Panc1 (cell line): Measurements from ENCODE around the gene DOCK4. TPM values are rescaled to one million over a fixed set of nuclear protein-coding genes. Genes with fewer than 3 reads are reported as not detected.

Experiments
- ATAC-seq: fragments of 200-7000 bp; cut with Tn5 transposase; 2 replicates; pipeline ENCODE4 v1.9.1; 2020; ENCODE audit warnings: mild to moderate bottlenecking, moderate library complexity
- BruUV-seq: library from RNA; stranded (reverse); fragments of 400-500 nt; replicated peaks from 2 replicates; lab custom pipeline; 2021; lab: Mats Ljungman, UMichigan
- CTCF ChIA-PET: fragments of 300-600 bp; sonication (Branson Sonifier 250); formaldehyde crosslinking; loops from one replicate; lab custom pipeline; 2022; ENCODE audit warnings: antibody characterized with exemption; lab: Charles Lee
- POLR2A ChIA-PET: fragments of 300-600 bp; sonication (Branson Sonifier 250); formaldehyde crosslinking; loops from one replicate; lab custom pipeline; 2022; ENCODE audit warnings: antibody characterized with exemption; lab: Charles Lee
- DNase-seq: peaks from one replicate; pipeline ENCODE4 v3.0.0-alpha.2; 2010; ENCODE audit warnings: low read depth, low spot score
- H3K27ac ChIP-seq: 2 replicates; pipeline ENCODE4 v1.5.1; 2011; ENCODE audit warnings: mild to moderate bottlenecking, low read length, inconsistent platforms
- H3K27me3 ChIP-seq: fragments of 200-500 bp; sonication (Bioruptor generic); 2 replicates; pipeline ENCODE4 v1.6.0; 2014; ENCODE audit warnings: low read length, inconsistent platforms; ENCODE audit not compliant: control insufficient read depth, insufficient read depth
- H3K36me3 ChIP-seq: fragments of 200-500 bp; sonication (Bioruptor generic); 2 replicates; pipeline ENCODE4 v1.5.1; 2014; ENCODE audit warnings: inconsistent platforms, mild to moderate bottlenecking, low read length, moderate library complexity; ENCODE audit not compliant: control insufficient read depth, insufficient read depth
- H3K4me1 ChIP-seq: 2 replicates; pipeline ENCODE4 v1.5.1; 2011; ENCODE audit warnings: inconsistent platforms, mild to moderate bottlenecking, low read length, moderate library complexity; ENCODE audit not compliant: control insufficient read depth, insufficient read depth
- H3K4me3 ChIP-seq, 2 experiments: 2 replicates each; pipeline ENCODE4 v1.5.1; 2011 to 2012; ENCODE audit warnings: low read depth in 2 of 2, low read length in 2 of 2, mild to moderate bottlenecking in 2 of 2, inconsistent platforms in 1 of 2, moderate library complexity in 1 of 2
- H3K9me3 ChIP-seq: fragments of 200-500 bp; sonication (Bioruptor generic); 2 replicates; pipeline ENCODE4 v1.5.1; 2014; ENCODE audit warnings: low read depth, mild to moderate bottlenecking, inconsistent platforms, low read length, moderate library complexity; ENCODE audit not compliant: control insufficient read depth, insufficient read depth
- POLR2AphosphoS5 ChIP-seq: IDR thresholded peaks from 2 replicates; pipeline ENCODE4 v1.6.1; 2012; ENCODE audit warnings: mild to moderate bottlenecking, low read depth, low read length, moderate library complexity
- SIN3A ChIP-seq: IDR thresholded peaks from 2 replicates; pipeline ENCODE4 v1.6.1; 2012; ENCODE audit warnings: low read depth, mild to moderate bottlenecking, low read length, moderate library complexity, borderline replicate concordance; ENCODE audit not compliant: insufficient read depth
- TCF7L2 ChIP-seq: IDR thresholded peaks from 2 replicates; pipeline ENCODE4 v1.6.1; 2011; ENCODE audit warnings: mild to moderate bottlenecking, low read depth, low read length, inconsistent platforms
- in situ Hi-C: cut with HindIII; loops from 2 replicates; pipeline ENCODE4 v1.10.0; 2016; ENCODE audit warnings: low sequenced_read_pairs, low pct_unique_long_range_greater_than_20kb
- intact Hi-C: fragments of 100-400 bp; cut with micrococcal nuclease; formaldehyde crosslinking; loops from one replicate; pipeline ENCODE4 v1.10.0; 2022; ENCODE audit not compliant: unreplicated experiment
- total RNA-seq: library from RNA; stranded (reverse); gene quantifications from one replicate; pipeline ENCODE4 v1.2.1, GENCODE V29; 2021; ENCODE audit not compliant: unreplicated experiment
- TF ChIP-seq, protein P1 (sequence below): fragments of 450-650 bp; IDR thresholded peaks from 2 replicates; pipeline ENCODE4 v1.5.1; 2017; ENCODE audit warnings: mild to moderate bottlenecking
- TF ChIP-seq, protein P2 (sequence below), 2 experiments: IDR thresholded peaks; 2 replicates each; pipeline ENCODE4 v1.6.1; 2011 to 2012; ENCODE audit warnings: low read depth in 2 of 2, control low read depth in 1 of 2, low read length in 1 of 2, mild to moderate bottlenecking in 1 of 2, moderate library complexity in 1 of 2; ENCODE audit not compliant: insufficient read depth in 1 of 2

DOCK4 gene
- total RNA-seq, 1 experiment from 2014 or later = 10.8 TPM

DNA sequence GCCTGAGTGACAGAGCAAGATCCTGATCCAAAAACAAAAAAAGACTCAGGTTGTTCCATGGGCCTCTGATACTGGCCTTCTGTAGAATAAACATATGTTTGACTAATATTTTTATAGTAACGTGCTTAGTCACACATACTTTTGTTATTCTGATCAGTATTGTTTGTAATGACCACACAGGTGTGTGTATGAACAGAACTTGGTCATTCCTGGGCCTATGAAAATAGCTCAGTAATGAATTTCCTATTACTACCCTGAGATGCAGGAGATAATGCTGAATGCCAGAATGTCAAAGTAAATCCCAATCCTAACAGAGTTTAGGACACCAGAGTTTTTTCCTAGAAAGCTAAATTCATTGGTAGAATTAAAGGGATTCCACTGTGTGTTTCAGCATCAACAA, 108.7 kb downstream of the DOCK4 start:
- no peak for TF ChIP-seq SIN3A
- no peak for TF ChIP-seq POLR2AphosphoS5
- TF ChIP-seq, protein P1, sequence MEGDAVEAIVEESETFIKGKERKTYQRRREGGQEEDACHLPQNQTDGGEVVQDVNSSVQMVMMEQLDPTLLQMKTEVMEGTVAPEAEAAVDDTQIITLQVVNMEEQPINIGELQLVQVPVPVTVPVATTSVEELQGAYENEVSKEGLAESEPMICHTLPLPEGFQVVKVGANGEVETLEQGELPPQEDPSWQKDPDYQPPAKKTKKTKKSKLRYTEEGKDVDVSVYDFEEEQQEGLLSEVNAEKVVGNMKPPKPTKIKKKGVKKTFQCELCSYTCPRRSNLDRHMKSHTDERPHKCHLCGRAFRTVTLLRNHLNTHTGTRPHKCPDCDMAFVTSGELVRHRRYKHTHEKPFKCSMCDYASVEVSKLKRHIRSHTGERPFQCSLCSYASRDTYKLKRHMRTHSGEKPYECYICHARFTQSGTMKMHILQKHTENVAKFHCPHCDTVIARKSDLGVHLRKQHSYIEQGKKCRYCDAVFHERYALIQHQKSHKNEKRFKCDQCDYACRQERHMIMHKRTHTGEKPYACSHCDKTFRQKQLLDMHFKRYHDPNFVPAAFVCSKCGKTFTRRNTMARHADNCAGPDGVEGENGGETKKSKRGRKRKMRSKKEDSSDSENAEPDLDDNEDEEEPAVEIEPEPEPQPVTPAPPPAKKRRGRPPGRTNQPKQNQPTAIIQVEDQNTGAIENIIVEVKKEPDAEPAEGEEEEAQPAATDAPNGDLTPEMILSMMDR = no peak
- TF ChIP-seq TCF7L2 = no peak
- TF ChIP-seq, protein P2, sequence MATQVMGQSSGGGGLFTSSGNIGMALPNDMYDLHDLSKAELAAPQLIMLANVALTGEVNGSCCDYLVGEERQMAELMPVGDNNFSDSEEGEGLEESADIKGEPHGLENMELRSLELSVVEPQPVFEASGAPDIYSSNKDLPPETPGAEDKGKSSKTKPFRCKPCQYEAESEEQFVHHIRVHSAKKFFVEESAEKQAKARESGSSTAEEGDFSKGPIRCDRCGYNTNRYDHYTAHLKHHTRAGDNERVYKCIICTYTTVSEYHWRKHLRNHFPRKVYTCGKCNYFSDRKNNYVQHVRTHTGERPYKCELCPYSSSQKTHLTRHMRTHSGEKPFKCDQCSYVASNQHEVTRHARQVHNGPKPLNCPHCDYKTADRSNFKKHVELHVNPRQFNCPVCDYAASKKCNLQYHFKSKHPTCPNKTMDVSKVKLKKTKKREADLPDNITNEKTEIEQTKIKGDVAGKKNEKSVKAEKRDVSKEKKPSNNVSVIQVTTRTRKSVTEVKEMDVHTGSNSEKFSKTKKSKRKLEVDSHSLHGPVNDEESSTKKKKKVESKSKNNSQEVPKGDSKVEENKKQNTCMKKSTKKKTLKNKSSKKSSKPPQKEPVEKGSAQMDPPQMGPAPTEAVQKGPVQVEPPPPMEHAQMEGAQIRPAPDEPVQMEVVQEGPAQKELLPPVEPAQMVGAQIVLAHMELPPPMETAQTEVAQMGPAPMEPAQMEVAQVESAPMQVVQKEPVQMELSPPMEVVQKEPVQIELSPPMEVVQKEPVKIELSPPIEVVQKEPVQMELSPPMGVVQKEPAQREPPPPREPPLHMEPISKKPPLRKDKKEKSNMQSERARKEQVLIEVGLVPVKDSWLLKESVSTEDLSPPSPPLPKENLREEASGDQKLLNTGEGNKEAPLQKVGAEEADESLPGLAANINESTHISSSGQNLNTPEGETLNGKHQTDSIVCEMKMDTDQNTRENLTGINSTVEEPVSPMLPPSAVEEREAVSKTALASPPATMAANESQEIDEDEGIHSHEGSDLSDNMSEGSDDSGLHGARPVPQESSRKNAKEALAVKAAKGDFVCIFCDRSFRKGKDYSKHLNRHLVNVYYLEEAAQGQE (IDR thresholded peaks at IDR 0.05; ENCODE audit: insufficient read depth in 1 of 2, low read depth in 2 of 2, low read length in 1 of 2) = no peak
- no peak for DNase-seq
- no peaks in the 10 kb centered on the region for H3K27me3 ChIP-seq
- intact Hi-C loops (no loop called here), in situ Hi-C loops (no loop called here)
- no peaks in the 10 kb centered on the region for H3K4me1 ChIP-seq
- no peaks in the 10 kb centered on the region for H3K36me3 ChIP-seq
- no peak for ATAC-seq
- H3K9me3 ChIP-seq = no peaks in the 10 kb centered on the region
- POLR2A ChIA-PET = no interaction called here
- no peak overlapping the region for H3K27ac ChIP-seq
- no peak overlapping the region for H3K4me3 ChIP-seq
- BruUV-seq = no TSS peak
- CTCF ChIA-PET = no interaction called here

DNA sequence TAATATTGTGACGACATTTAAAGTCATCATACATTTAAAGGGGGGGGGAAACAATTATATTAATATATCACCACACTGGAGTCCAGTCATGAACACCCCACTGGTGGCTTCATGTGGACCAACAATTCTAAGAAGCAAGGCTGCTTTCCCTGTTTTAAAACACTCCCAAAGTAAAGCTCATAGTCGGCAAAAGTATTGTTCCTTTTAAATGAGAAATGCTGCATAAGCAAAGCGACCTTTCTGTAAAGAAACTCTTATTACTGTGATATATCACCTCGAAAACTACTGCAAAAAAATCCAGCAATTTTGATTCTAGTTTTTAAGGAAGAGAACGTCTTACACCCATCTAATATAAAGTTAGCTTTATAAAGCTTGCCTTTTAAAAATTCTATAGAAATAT, 112.8 kb downstream of the DOCK4 start:
- no peak for TF ChIP-seq POLR2AphosphoS5
- TF ChIP-seq TCF7L2 = no peak
- TF ChIP-seq, protein P2 (IDR thresholded peaks at IDR 0.05; ENCODE audit: insufficient read depth in 1 of 2, low read depth in 2 of 2, low read length in 1 of 2) = no peak
- TF ChIP-seq, protein P1 = no peak
- no peak for TF ChIP-seq SIN3A
- no TSS peak for BruUV-seq
- in situ Hi-C loops = no loop called here
- intact Hi-C loops = no loop called here
- DNase-seq (no peak), ATAC-seq (no peak)
- Histone ChIP-seq H3K27me3 (no peaks in the 10 kb centered on the region), H3K4me1 (no peaks in the 10 kb centered on the region), H3K27ac (no peak overlapping the region), H3K9me3 (no peaks in the 10 kb centered on the region), H3K4me3 (no peak overlapping the region), H3K36me3 (no peaks in the 10 kb centered on the region)
- ChIA-PET POLR2A (no interaction called here), CTCF (interaction anchor here (0.8 kb wide), 1 partner anchor 122 kb away, joined by 3 read pairs; no protein-coding TSS in a partner anchor)
